COLO668 (cell line): Measurements from ENCODE around the gene POLG.

ENCODE experiments used
- DNase-seq: peaks from one replicate; lab custom pipeline; 2025; ENCODE audit not compliant: unreplicated experiment; lab: John Stamatoyannopoulos, UW

POLG gene

DNA sequence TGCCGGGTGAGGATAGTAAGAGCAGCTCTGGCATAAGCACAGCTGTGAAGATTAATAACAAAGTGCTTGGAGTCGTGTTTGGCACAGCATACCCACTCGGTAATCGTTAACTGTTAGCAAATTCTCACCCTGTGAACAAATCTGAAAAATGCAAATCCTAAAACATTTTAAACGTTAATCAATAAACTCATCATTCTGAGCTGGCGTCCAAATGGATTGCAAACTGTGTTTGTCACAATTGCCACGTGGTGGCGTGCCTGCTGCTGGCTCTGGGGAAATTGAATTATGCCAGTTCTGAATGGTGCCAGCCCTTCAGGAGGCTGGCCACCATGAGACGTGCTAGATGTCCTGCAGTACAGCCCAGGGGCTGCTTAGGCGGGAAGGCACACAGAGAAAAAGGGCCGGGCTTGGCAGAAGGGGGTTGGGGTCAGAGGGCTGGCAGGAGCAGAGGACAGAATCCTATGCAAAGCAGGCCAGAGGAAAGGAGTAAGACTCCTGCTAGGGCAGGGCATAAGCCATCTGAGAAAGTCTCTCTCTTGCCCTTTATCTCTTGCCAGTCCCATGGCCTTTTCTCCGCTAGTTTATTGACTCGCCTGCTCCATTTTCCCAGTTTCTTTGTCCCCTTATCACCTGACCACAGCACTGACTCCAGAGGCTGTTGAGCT lies 22.1 kb upstream of the POLG start:
- peak; percentile 49 for DNase-seq

GRCh38 chr15:89353991-89354390 lies 19.4 kb upstream of the POLG start:
- DNase-seq, result no peak

- DNase-seq, result no peak
These were observed 17.9 kb upstream of the POLG start for GRCh38 chr15:89352476-89352875.

DNA sequence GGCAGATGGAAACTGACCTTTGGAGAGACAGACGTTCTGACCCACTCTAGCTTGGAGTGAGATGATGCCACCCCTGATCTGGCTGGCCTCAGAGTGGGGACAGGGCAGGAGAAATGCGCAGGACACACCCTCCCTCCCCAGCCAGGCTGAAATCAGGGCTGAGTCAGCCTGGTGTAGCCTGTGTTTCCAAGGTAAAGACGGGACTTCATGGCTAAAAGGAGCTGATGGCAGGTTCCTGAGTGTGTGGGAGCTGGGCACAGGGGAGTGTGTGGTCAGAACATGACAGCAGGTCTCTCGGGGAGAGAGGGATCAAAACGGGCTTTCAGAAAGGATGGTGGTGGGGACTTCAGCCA lies 14.6 kb upstream of the POLG start:
- DNase-seq, result no peak

DNA sequence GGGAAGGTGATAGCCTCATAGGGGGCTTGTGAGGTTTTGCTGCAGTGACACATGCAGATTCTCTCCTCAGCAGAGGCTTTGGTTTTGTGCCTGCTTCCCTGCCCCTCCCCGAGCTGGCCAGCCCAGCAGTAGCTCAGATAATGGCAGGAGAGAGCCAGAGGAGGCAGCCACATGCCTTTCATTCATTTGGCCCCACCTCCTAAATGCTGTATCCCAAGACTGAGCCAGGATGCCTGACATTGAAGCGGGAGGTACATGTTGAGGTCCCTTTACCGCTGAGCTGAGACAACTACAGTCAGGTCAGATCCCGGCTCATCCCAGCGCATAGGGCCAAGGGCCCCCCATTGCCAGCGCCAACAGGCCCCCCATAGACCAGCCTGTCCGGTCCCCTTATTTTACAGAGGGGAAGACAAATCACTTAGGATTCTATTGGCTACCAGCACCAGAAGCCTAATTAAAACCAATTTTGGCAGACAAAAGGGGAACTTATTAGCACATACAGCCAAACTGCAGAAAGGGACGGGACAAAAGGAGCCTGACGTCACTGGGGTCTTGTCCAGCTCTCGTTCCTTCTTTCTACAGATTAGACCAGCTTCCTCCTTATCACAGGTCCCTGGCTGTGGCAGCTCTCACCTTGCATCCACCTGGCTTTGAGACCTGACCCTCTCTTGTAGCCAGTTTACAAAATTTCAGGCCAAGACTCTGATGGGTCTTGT lies 12.1 kb upstream of the POLG start:
- DNase-seq, result no peak

- no peak for DNase-seq
These were observed 10.6 kb upstream of the POLG start for GRCh38 chr15:89345248-89345647.

- DNase-seq, result no peak
These were observed 8.2 kb upstream of the POLG start for GRCh38 chr15:89342840-89343239.

DNA sequence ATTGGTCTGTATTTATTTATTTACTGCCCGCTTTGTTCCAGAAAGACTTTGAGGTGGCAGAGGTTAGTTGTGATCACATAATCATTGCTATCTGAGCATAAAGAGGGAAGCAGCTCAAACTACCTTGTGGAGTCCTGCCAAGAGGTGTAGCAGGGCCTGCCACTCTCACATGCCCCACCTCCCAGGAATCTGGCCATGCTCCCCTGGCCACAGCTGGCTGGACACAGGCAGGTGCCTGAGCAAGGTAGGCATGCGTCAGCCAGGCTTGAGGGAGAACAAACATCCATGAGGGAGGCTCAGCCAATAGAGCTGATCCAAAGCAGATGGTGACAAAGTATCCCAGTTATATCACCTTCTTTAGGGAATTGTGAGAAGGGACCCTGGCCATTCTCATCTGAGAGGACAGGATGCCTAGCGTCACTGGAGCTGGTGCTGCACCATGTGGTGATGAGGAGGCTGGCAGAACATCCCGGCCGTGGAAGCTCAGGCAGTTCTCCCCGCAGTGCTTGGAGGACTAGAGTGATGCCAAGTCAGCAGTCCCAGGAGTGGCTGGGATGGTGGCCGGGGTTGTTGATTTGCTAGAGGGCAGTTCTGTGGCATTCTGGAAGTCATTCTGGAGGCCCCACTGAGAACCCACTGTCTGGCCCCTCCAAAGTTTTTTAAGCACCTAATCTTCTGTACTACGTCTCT lies 6.8 kb upstream of the POLG start:
- DNase-seq, result peak; percentile 74

GRCh38 chr15:89340573-89340972 lies 5.9 kb upstream of the POLG start:
- DNase-seq, result no peak

DNA sequence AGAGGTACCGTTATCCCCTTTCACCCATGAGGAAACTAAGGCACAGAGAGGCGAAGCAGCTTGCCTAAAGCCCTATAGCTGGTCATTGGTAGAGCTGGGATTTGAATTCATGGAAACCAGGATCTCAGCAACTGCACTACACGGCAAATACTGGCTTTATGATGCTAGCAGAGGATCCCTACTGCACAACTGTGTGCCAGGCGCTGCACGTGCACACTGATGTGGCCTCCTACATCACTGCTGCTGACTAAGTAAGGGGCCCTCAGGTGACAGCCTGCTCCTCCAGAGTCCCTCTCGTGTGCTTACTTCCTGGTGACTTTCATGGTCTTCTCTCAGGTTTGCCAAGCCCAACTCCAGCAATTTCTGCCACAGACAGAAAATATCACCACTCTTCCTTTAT lies 3.4 kb upstream of the POLG start:
- DNase-seq, result no peak

DNA sequence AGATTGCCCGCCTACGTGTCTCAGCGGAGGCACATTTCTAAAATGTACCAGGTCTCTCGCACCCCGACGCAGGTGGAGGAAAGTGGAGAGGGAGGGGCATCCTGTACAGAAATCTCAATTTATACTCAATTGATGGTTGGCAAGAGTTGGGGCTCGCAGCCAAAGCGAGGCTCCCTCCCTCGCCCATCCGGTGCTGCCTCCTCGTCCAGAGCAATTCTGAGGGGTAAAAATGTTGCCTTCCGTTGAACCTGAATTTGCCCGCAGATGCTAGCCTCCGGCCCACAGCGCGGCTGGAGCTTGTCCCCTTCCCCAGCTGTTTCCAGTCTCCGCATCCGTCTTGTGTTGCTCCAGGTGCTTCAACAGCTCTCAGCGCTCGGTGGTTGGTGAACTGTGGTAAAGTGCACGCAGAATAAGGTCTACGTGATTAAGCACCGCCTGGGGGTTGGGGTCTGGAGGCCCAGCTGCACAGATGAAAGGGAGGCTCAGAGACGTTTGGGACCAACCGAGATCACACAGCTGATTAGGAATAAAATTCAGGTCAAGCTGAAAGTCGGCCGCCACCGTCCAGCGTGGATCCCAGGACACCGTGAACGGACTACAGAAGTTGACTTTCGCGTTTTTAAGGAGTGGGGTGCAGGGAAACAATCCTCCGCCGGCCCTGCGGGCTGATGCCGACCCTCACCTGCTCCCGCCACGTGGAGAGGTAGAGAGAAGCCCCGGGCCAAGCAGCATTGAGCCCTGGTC lies 846 bp upstream of the POLG start:
- peak; percentile 61 for DNase-seq

DNA sequence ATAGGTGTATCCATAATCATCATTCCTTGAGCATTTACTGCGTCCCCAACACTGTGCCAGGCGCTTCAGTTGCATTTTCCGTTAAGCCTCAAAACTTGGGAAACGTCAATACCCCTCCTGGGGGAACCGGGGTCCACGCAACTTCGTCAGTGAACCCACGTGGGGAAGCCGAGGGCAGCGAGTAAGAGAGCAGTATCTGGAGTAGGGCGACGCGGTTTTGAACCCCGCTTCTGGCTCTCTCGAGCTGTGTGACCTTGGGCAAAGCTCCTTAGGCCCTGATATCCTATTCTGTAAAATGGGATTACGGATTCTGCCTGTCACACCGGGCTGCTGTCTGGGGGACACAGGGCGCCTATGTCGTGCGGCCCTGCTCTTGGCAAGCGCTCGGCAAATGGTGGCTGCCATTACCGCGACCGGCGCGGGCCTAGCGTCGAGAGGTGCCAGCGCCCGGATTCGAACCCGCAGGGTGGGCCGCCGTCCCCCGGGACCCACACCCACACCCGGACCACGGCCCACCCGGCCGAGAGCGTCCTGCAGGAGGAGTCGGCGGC lies 590 bp downstream of the POLG start:
- DNase-seq, result no peak

DNA sequence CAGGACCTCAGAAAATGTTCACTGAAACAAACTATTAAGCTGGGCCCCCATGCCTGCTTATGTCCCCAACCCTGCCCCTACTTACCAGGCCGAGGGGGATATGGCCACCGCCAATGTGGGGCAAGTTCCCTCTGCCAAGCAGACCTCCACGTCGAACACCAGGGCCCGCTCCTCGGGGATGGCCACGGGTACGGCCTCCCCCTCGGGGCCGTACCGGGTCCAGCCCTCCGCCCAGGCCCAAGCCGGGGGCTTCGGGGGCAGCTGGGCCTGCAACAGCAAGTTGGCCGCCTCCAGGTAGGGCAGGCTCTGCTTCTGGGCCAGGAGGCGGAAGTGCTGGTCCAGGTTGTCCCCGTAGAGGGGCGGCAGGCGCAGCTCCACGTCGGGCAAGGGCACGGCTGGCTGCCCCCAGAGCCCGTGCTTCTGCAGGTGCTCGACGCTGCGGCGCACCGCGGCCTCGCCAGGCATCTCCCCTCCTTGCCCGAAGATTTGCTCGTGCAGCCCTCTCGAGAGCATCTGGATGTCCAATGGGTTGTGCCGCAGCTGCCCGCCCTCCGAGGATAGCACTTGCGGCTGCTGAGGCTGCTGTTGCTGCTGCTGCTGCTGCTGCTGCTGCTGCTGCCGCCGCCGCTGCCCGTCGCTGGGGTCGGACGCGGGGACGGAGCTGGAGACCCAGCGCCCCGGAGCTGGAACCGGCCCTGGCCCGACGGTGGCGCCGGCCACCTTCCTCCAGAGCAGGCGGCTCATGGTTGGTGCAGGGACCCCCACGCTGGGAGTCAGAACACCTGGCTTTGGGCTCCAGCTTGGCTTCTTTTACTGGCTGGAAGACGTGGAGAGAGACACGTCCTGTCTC lies 1.4 kb downstream of the POLG start:
- DNase-seq, result no peak

DNA sequence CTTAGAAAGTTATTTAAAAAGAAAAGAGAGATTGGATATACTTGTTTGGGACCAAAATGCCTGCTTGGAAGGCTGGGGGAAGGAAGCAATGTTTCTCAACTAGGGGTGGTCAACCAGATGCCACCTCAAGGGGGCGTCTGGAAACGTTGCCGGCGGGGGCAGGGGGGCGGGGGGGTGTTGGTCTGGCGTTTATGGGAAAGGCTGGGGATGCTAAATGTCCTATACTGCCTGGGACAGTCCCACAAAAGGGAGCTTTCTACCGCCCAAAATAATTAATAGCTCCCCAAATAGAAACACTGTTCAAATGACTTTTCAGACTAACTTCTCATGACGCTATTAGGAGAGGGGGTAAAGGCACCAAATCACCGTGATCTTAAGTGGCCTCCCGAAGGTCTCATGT lies 2.2 kb downstream of the POLG start:
- peak; percentile 7 for DNase-seq

GRCh38 chr15:89330881-89331595 lies 3.6 kb downstream of the POLG start:
- no peak for DNase-seq

DNA sequence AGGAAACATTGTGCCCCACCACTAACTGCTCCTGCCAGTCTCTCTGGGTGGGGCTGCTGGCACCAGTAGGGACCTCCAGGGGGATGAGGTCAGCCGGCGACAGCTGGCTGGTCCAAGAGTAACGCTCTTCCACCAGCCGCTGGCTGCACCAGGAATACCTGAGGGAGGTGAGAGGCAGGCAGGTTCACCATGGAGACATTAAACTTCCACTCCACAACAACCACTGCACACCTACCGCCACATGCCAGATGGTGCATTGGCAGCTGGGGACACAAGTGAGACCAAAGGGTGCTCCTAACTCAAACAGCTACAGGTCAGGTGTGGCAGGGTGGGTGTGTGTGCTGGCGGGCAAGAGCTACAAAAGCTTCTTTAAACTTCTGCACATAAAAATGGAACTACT lies 4.5 kb downstream of the POLG start:
- peak; percentile 78 for DNase-seq

- DNase-seq, result no peak
These were observed 5.1 kb downstream of the POLG start for GRCh38 chr15:89329329-89330084.

DNA sequence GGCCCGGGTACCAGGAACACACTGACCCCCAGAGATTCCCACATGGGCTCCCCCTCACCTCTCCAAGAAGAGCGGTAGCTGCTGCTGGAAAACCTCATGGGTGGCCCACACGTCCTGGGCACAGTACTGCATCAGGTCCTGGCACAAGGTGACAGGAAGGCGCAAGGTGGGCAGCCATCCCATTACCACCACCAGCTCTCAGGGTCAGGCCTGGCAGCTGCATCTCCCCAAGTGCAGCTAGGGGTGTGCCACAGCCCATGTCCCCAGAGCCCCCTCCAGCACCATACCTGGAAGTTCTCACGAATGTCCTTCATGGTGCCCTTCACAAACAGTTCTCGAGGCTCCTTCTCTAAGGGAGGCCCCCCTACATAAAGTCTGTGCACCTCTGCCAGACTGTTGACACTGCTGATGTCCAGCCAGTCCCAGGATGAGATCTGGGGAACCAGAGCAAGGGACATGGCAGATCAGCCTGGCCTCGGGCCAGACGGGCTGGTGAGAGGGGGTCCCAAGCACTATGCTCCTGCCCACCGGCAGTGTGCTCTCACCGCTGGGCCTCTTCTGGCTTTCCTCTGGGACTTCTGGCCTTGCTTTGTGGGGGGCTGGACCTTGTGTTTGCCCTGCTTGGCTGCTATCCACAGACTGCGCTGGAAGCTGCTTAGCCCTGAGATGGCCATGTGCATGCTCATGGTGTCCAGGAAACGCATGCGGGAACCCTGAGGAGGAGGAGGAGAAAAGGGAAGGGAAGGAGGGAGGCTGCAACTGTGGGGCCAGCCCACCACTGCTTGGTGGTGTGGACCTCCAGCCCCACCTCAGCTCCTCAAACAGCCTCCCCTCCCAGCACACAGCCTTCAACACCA lies 6.0 kb downstream of the POLG start:
- no peak for DNase-seq
